Loucy (cell line): Measurements from ENCODE around the gene SMYD4.
"Not testable (repeated sequence)": the region's sequence is repeated elsewhere in the genome, so short reads cannot be mapped to it uniquely, and the experiment has no call there.

Experiments
- H2AFZ ChIP-seq: fragments of 200-600 bp; sonication (generic); 2 replicates; pipeline ENCODE4 v1.6.0; 2016; ENCODE audit warnings: antibody characterized with exemption, mild to moderate bottlenecking, low read length, moderate library complexity
- H3F3A ChIP-seq: fragments of 200-600 bp; 2 replicates; pipeline ENCODE4 v1.6.0; 2016; ENCODE audit warnings: antibody characterized with exemption, low read depth, mild to moderate bottlenecking
- H3K27me3 ChIP-seq: fragments of 200-600 bp; sonication (generic); 2 replicates; pipeline ENCODE4 v1.6.1; 2014; ENCODE audit warnings: low read length, mild to moderate bottlenecking; ENCODE audit not compliant: insufficient read depth, poor library complexity, severe bottlenecking
- H3K36me3 ChIP-seq: fragments of 200-600 bp; sonication (generic); 2 replicates; pipeline ENCODE4 v1.6.1; 2016; ENCODE audit warnings: low read length; ENCODE audit not compliant: insufficient read depth
- H3K4me1 ChIP-seq: fragments of 200-600 bp; sonication (generic); 2 replicates; pipeline ENCODE4 v1.5.1; 2014; ENCODE audit warnings: low read length, mild to moderate bottlenecking; ENCODE audit not compliant: insufficient read depth, poor library complexity, severe bottlenecking
- H3K4me2 ChIP-seq: fragments of 200-600 bp; sonication (generic); 2 replicates; pipeline ENCODE4 v1.6.0; 2014; ENCODE audit warnings: antibody characterized with exemption, low read length, low read depth, mild to moderate bottlenecking; ENCODE audit not compliant: poor library complexity, severe bottlenecking
- H3K4me3 ChIP-seq: fragments of 200-600 bp; sonication (generic); 2 replicates; pipeline ENCODE4 v1.5.1; 2014; ENCODE audit warnings: low read length, mild to moderate bottlenecking, mixed read lengths; ENCODE audit not compliant: poor library complexity, severe bottlenecking
- H3K79me2 ChIP-seq: fragments of 200-600 bp; sonication (generic); 2 replicates; pipeline ENCODE4 v1.6.1; 2014; ENCODE audit warnings: low read length; ENCODE audit not compliant: insufficient read depth
- H3K9ac ChIP-seq: fragments of 200-600 bp; sonication (generic); 2 replicates; pipeline ENCODE4 v1.6.0; 2014; ENCODE audit warnings: mild to moderate bottlenecking, low read depth, low read length, moderate library complexity; ENCODE audit not compliant: poor library complexity, severe bottlenecking
- H3K9me2 ChIP-seq: fragments of 200-600 bp; sonication (generic); replicated peaks from 2 replicates; pipeline ENCODE4 v1.6.1; 2016; ENCODE audit warnings: low read depth, low read length, mixed read lengths
- H3K9me3 ChIP-seq: fragments of 200-600 bp; sonication (generic); 2 replicates; pipeline ENCODE4 v1.6.1; 2014; ENCODE audit warnings: mild to moderate bottlenecking, antibody characterized with exemption, low read length, low read depth; ENCODE audit not compliant: insufficient read depth
- H4K20me1 ChIP-seq: fragments of 200-600 bp; sonication (generic); 2 replicates; pipeline ENCODE4 v1.6.0; 2014; ENCODE audit warnings: antibody characterized with exemption, low read length, mild to moderate bottlenecking; ENCODE audit not compliant: insufficient read depth, poor library complexity, severe bottlenecking
- CTCF ChIP-seq: fragments of 200-600 bp; sonication (generic); conservative IDR thresholded peaks from 2 replicates; pipeline ENCODE4 v1.5.1; 2014; ENCODE audit warnings: mild to moderate bottlenecking, antibody characterized with exemption, low read length
- EZH2phosphoT487 ChIP-seq: fragments of 200-600 bp; IDR thresholded peaks from 2 replicates; pipeline ENCODE4 v1.6.1; 2018; ENCODE audit warnings: antibody characterized with exemption, mild to moderate bottlenecking, moderate library complexity, borderline replicate concordance

SMYD4 gene

GRCh38 chr17:1767358-1767757 lies 62.3 kb downstream of the SMYD4 start:
- H3K4me1 ChIP-seq = peaks cover 10% of the 10 kb centered on the region
- H3K9me2 ChIP-seq = no peaks in the 10 kb centered on the region
- H3K9me3 ChIP-seq = no peaks in the 10 kb centered on the region
- H3K79me2 ChIP-seq = no peaks in the 10 kb centered on the region
- no peak overlapping the region for H2AFZ ChIP-seq
- H4K20me1 ChIP-seq = no peaks in the 10 kb centered on the region
- H3F3A ChIP-seq = no peaks in the 10 kb centered on the region
- no peak overlapping the region for H3K9ac ChIP-seq
- no peak overlapping the region for H3K4me2 ChIP-seq
- TF ChIP-seq CTCF (peak; percentile 32; the same call in 1 of the 2 replicates), EZH2phosphoT487 (no peak)
- no peaks in the 10 kb centered on the region for H3K27me3 ChIP-seq
- H3K36me3 ChIP-seq = no peaks in the 10 kb centered on the region
- no peak overlapping the region for H3K4me3 ChIP-seq

- no peaks in the 10 kb centered on the region for H3K9me2 ChIP-seq
- H3F3A ChIP-seq = no peaks in the 10 kb centered on the region
- TF ChIP-seq CTCF = no peak
- no peak for TF ChIP-seq EZH2phosphoT487
- no peaks in the 10 kb centered on the region for H3K9me3 ChIP-seq
- H3K4me3 ChIP-seq = no peak overlapping the region
- H3K4me1 ChIP-seq = peaks cover 10% of the 10 kb centered on the region
- no peak overlapping the region for H3K9ac ChIP-seq
- no peaks in the 10 kb centered on the region for H3K27me3 ChIP-seq
- H3K36me3 ChIP-seq = no peaks in the 10 kb centered on the region
- no peaks in the 10 kb centered on the region for H4K20me1 ChIP-seq
- H2AFZ ChIP-seq = no peak overlapping the region
- no peaks in the 10 kb centered on the region for H3K79me2 ChIP-seq
- H3K4me2 ChIP-seq = no peak overlapping the region
These were observed 63.1 kb downstream of the SMYD4 start for GRCh38 chr17:1766382-1767135.

DNA sequence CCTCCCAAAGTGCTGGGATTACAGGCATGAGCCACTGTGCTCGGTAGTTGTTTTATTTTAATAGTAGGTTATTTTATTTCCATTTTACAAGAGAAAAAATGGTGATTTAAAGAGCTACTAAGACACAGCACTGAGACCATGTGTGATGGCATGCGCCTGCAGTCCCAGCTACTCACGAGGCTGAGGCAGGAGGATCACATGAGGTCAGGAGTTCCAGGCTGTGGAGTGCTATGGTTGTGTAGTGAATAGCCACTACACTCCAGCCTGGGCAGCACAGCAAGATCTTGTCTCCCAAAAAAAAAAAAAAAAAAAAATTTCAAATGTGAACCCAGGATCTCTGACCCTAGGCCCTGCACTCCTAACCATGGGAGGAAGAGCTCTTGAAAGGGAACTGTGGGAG lies 64.1 kb downstream of the SMYD4 start:
- TF ChIP-seq CTCF = no peak
- no peak for TF ChIP-seq EZH2phosphoT487
- Histone ChIP-seq H3K4me1 (peaks cover 10% of the 10 kb centered on the region), H3K27me3 (no peaks in the 10 kb centered on the region), H3K9ac (no peak overlapping the region), H2AFZ (no peak overlapping the region), H3K9me2 (no peaks in the 10 kb centered on the region), H3K36me3 (no peaks in the 10 kb centered on the region), H3K79me2 (no peaks in the 10 kb centered on the region), H3K9me3 (no peaks in the 10 kb centered on the region), H3F3A (no peaks in the 10 kb centered on the region), H3K4me2 (no peak overlapping the region), H3K4me3 (no peak overlapping the region), H4K20me1 (no peaks in the 10 kb centered on the region)

DNA sequence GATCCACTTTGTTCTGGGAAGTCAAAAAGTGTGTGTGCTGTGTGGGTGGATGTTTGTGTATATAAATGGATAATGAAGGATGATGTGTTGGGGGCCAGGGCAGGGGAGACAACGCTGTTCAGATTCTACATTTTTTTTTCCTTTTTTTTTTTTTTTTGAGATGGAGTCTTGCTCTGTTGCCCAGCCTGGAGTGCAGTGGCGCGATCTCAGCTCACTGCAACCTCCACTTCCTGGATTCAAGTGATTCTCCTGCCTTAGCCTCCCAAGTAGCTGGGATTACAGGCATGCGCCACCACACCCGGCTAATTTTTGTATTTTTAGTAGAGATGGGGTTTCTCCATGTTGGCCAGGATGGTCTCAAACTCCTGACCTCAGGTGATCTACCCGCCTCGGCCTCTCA lies 65.0 kb downstream of the SMYD4 start:
- not testable (repeated sequence) for H3K9ac ChIP-seq, H3K9me2 ChIP-seq, H3K36me3 ChIP-seq, H3K4me1 ChIP-seq, H3K79me2 ChIP-seq, H3F3A ChIP-seq, H3K27me3 ChIP-seq, H4K20me1 ChIP-seq, H3K4me3 ChIP-seq, H3K9me3 ChIP-seq
- Histone ChIP-seq H3K4me2 (peak overlapping the region; percentile 1), H2AFZ (0 out of 2 replicates have a peak overlapping the region, but pooled peaks have one; percentile 19)
